HCT116 (cell line): ENCODE results near the gene LSM6. TPM values are rescaled to one million over a fixed set of nuclear protein-coding genes. Genes with fewer than 3 reads are reported as not detected.

ENCODE experiments used
- ATAC-seq: fragments of 200-7000 bp; cut with Tn5 transposase; 2 replicates; pipeline ENCODE4 v1.9.1; 2020; ENCODE audit warnings: mild to moderate bottlenecking, moderate library complexity
- BruUV-seq: library from RNA; stranded (reverse); fragments of 400-500 nt; replicated peaks from 2 replicates; lab custom pipeline; 2021; lab: Mats Ljungman, UMichigan
- CTCF ChIA-PET: fragments of 300-600 bp; sonication (Branson Sonifier 250); formaldehyde crosslinking; loops from one replicate; lab custom pipeline; 2021; ENCODE audit warnings: antibody characterized with exemption; lab: Charles Lee
- POLR2A ChIA-PET: fragments of 300-600, 350-600 bp; sonication (Branson Sonifier 250); formaldehyde crosslinking; loops from one replicate; lab custom pipeline; 2021; ENCODE audit warnings: antibody characterized with exemption; lab: Charles Lee
- RAD21 ChIA-PET, 2 experiments: fragments of 300-600 bp; sonication (Branson Sonifier 250); formaldehyde crosslinking; loops; one replicate each; lab custom pipeline; 2023; ENCODE audit warnings: low total read pairs in 2 of 2; ENCODE audit not compliant: uncharacterized antibody in 2 of 2, unreplicated experiment in 2 of 2, low non-redundant PET in 1 of 2; lab: Charles Lee
- DNase-seq: peaks from one replicate; pipeline ENCODE4 v3.0.0-alpha.2; 2010; ENCODE audit warnings: low read depth, low spot score
- H2AFZ ChIP-seq: fragments of 200-600 bp; shearing (Covaris generic), sonication (generic); 2 replicates; pipeline ENCODE4 v1.6.1; 2017; ENCODE audit warnings: low read depth, mixed run types, mixed read lengths, antibody characterized with exemption, low read length; ENCODE audit not compliant: poor library complexity, severe bottlenecking
- H3K27ac ChIP-seq: 2 replicates; pipeline ENCODE4 v1.5.1; 2012; ENCODE audit warnings: low read depth, low read length
- H3K27me3 ChIP-seq: fragments of 200-600 bp; sonication (generic); 2 replicates; pipeline ENCODE4 v1.6.1; 2016; ENCODE audit warnings: mixed run types, low read length, mixed read lengths; ENCODE audit not compliant: insufficient read depth
- H3K36me3 ChIP-seq, 2 experiments: fragments of 200-500 bp in 1 of 2; fragments of 200-600 bp in 1 of 2; sonication (Bioruptor generic) in 1 of 2; sonication (generic) in 1 of 2; 2 replicates each; pipeline versions ENCODE4 v1.5.1 to v1.6.1; 2014 to 2016; ENCODE audit warnings: low read length in 2 of 2, inconsistent platforms in 1 of 2, mixed read lengths in 1 of 2, mixed run types in 1 of 2; ENCODE audit not compliant: insufficient read depth in 2 of 2, control insufficient read depth in 1 of 2
- H3K4me1 ChIP-seq, 2 experiments: fragments of 200-600 bp in 1 of 2; sonication (generic) in 1 of 2; 2 replicates each; pipeline versions ENCODE4 v1.5.1 to v1.6.1; 2012 to 2017; ENCODE audit warnings: low read length in 2 of 2, inconsistent platforms in 1 of 2, mild to moderate bottlenecking in 1 of 2, mixed read lengths in 1 of 2, mixed run types in 1 of 2, moderate library complexity in 1 of 2; ENCODE audit not compliant: insufficient read depth in 2 of 2, control insufficient read depth in 1 of 2
- H3K4me2 ChIP-seq: fragments of 200-600 bp; sonication (generic); 2 replicates; pipeline ENCODE4 v1.6.1; 2017; ENCODE audit warnings: mixed run types, low read length, mixed read lengths
- H3K4me3 ChIP-seq, 2 experiments: fragments of 200-600 bp in 1 of 2; sonication (generic) in 1 of 2; replicated peaks in 1 of 2; 2 replicates each; pipeline ENCODE4 v1.5.1; 2011 to 2016; ENCODE audit warnings: low read length in 2 of 2, control low read depth in 1 of 2, low read depth in 1 of 2, mild to moderate bottlenecking in 1 of 2, mixed read lengths in 1 of 2, mixed run types in 1 of 2
- H3K79me2 ChIP-seq: fragments of 200-600 bp; sonication (generic); 2 replicates; pipeline ENCODE4 v1.6.1; 2017; ENCODE audit warnings: mild to moderate bottlenecking, mixed run types, low read length, moderate library complexity, mixed read lengths; ENCODE audit not compliant: insufficient read depth
- H3K9ac ChIP-seq: fragments of 200-600 bp; sonication (generic); 2 replicates; pipeline ENCODE4 v1.6.1; 2016; ENCODE audit warnings: low read length, mixed read lengths
- H3K9me2 ChIP-seq: fragments of 200-600 bp; sonication (generic), shearing (Covaris generic); 2 replicates; pipeline ENCODE4 v1.6.1; 2017; ENCODE audit warnings: mixed run types, mild to moderate bottlenecking, moderate library complexity; ENCODE audit not compliant: insufficient read depth
- H3K9me3 ChIP-seq, 2 experiments: fragments of 200-500 bp in 1 of 2; fragments of 200-600 bp in 1 of 2; sonication (Bioruptor generic) in 1 of 2; sonication (generic) in 1 of 2; 2 replicates each; pipeline ENCODE4 v1.6.1; 2014 to 2017; ENCODE audit warnings: low read length in 2 of 2, mixed read lengths in 2 of 2, inconsistent platforms in 1 of 2, low read depth in 1 of 2, mild to moderate bottlenecking in 1 of 2, mixed run types in 1 of 2, moderate library complexity in 1 of 2; ENCODE audit not compliant: control insufficient read depth in 1 of 2, insufficient read depth in 1 of 2
- H4K20me1 ChIP-seq: fragments of 200-600 bp; sonication (generic), shearing (Covaris generic); 2 replicates; pipeline ENCODE4 v1.6.1; 2017; ENCODE audit warnings: mixed run types, mild to moderate bottlenecking, moderate library complexity; ENCODE audit not compliant: insufficient read depth
- CBX3 ChIP-seq: IDR thresholded peaks from 2 replicates; pipeline ENCODE4 v1.6.1; 2012; ENCODE audit warnings: low read depth
- CEBPB ChIP-seq: IDR thresholded peaks from 2 replicates; pipeline ENCODE4 v1.6.1; 2012; ENCODE audit warnings: low read depth
- EGR1 ChIP-seq: IDR thresholded peaks from 2 replicates; pipeline ENCODE4 v1.6.1; 2012; ENCODE audit warnings: low read depth
- ELF1 ChIP-seq: IDR thresholded peaks from 2 replicates; pipeline ENCODE4 v1.6.1; 2012; ENCODE audit warnings: low read depth, borderline replicate concordance
- EZH2phosphoT487 ChIP-seq: fragments of 200-600 bp; IDR thresholded peaks from 2 replicates; pipeline ENCODE4 v1.6.1; 2018; ENCODE audit warnings: antibody characterized with exemption, borderline replicate concordance
- FOSL1 ChIP-seq: IDR thresholded peaks from 2 replicates; pipeline ENCODE4 v1.6.1; 2012; ENCODE audit warnings: low read depth
- POLR2A ChIP-seq: IDR thresholded peaks from 2 replicates; pipeline ENCODE4 v1.7.0; 2011; ENCODE audit warnings: borderline replicate concordance; ENCODE audit not compliant: insufficient read depth, insufficient read length; ENCODE audit errors: extremely low read depth
- POLR2AphosphoS5 ChIP-seq: IDR thresholded peaks from 2 replicates; pipeline ENCODE4 v1.6.1; 2011; ENCODE audit warnings: mild to moderate bottlenecking, low read depth, low read length, moderate library complexity
- RAD21 ChIP-seq: IDR thresholded peaks from 2 replicates; pipeline ENCODE4 v1.6.1; 2012; ENCODE audit warnings: low read depth, mild to moderate bottlenecking
- SIN3A ChIP-seq: IDR thresholded peaks from 2 replicates; pipeline ENCODE4 v1.6.1; 2012; ENCODE audit warnings: low read depth
- SP1 ChIP-seq: IDR thresholded peaks from 2 replicates; pipeline ENCODE4 v1.6.1; 2012; ENCODE audit warnings: low read depth
- TCF7L2 ChIP-seq: IDR thresholded peaks from 2 replicates; pipeline ENCODE4 v1.7.0; 2011; ENCODE audit warnings: borderline replicate concordance, inconsistent platforms; ENCODE audit not compliant: insufficient read depth, insufficient read length; ENCODE audit errors: extremely low read depth
- intact Hi-C: fragments of 100-400 bp; cut with micrococcal nuclease; formaldehyde crosslinking; loops from 2 replicates; pipeline ENCODE4 v1.10.0; 2022
- total RNA-seq: library from RNA; stranded (reverse); gene quantifications from one replicate; pipeline ENCODE4 v1.2.1, GENCODE V29; 2021; ENCODE audit not compliant: unreplicated experiment
- TF ChIP-seq, protein P1 (sequence below), 3 experiments: fragments of 200-600 bp in 1 of 3; sonication (generic) in 1 of 3; IDR thresholded peaks in 2 of 3; conservative IDR thresholded peaks in 1 of 3; 2 replicates each; pipeline ENCODE4 v1.5.1; 2012 to 2017; ENCODE audit warnings: low read depth in 2 of 3, low read length in 2 of 3, antibody characterized with exemption in 1 of 3, borderline replicate concordance in 1 of 3, control low read depth in 1 of 3, mild to moderate bottlenecking in 1 of 3, mixed read lengths in 1 of 3, mixed run types in 1 of 3, moderate library complexity in 1 of 3; ENCODE audit not compliant: insufficient read depth in 1 of 3

LSM6 gene
- total RNA-seq, 1 experiment from 2014 or later: 57.4 TPM

DNA sequence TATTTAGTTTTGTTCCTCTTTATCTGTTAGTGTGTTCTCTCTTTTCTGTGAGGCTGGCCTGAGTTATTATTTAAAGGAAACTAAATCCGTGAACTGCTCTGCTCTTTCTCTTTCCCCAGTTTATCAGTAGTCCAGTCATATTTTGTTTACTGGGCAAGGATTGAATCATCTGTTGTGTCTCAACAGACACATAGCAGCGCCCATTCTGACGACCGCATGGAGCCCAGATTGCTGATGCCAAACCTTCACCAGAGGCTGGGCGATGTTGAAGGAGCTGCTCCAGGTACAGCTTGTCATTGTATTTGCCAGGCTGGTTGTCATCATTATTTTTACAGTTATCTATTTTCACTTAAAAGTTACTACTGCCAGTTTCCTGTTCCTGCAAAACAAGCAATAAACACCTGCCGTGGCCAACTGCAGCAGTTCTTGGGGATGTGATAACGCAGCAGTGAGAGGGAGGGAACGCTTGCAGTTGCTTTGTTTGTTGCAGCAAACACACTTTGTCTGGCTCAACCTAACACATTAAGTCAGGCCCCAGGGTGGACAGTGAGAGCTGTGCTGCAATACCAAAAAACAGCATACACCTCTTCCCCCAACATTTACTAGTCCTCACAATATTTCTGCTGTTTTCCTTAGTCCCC is 48.9 kb downstream of the LSM6 start:
- H3K4me2 ChIP-seq: no peak overlapping the region
- intact Hi-C loops: no loop called here
- DNase-seq (no peak), ATAC-seq (no peak)
- H3K4me1 ChIP-seq: peaks cover 0 to 8% of the 10 kb centered on the region in 2 experiments; a peak in 2 of 4 replicates
- ChIA-PET POLR2A (no interaction called here), RAD21 (no interaction called here), CTCF (no interaction called here)
- H3K4me3 ChIP-seq: no peak overlapping the region
- no peak for TF ChIP-seq POLR2AphosphoS5
- H3K9ac ChIP-seq: no peak overlapping the region
- no peak overlapping the region for H3K27ac ChIP-seq
- H3K27me3 ChIP-seq: no peaks in the 10 kb centered on the region
- H3K36me3 ChIP-seq: no peaks in the 10 kb centered on the region
- H4K20me1 ChIP-seq: no peaks in the 10 kb centered on the region
- H2AFZ ChIP-seq: no peak overlapping the region
- no TSS peak for BruUV-seq
- no peaks in the 10 kb centered on the region for H3K9me2 ChIP-seq
- H3K9me3 ChIP-seq: no peaks in the 10 kb centered on the region
- H3K79me2 ChIP-seq: no peaks in the 10 kb centered on the region

DNA sequence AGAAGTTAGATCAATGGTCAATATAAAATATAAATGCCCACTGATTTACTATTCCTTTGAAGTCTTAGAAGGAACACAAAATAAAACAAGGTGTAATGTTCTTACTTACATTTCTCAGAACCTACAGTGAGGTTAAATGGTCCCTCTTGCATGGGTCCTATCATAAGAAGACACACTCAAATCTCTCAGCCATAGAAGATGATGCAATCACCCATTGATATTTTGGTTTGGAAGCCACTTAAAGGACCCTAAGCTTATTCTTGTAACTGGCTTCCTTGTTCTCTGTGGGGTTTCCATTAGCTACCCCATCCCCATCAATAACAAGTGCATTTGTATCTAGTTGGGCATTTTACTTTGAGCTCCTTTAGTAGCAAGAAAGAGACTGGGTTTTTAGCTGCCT is 53.9 kb downstream of the LSM6 start:
- Histone ChIP-seq H3K4me2 (no peak overlapping the region), H3K9me2 (no peaks in the 10 kb centered on the region), H3K4me3 (no peak overlapping the region), H4K20me1 (no peaks in the 10 kb centered on the region), H3K9ac (no peak overlapping the region), H3K79me2 (no peaks in the 10 kb centered on the region), H2AFZ (no peak overlapping the region), H3K4me1 (peaks cover 0 to 6% of the 10 kb centered on the region in 2 experiments; a peak in 2 of 4 replicates), H3K36me3 (no peaks in the 10 kb centered on the region), H3K27me3 (no peaks in the 10 kb centered on the region), H3K27ac (no peak overlapping the region), H3K9me3 (no peaks in the 10 kb centered on the region)
- TF ChIP-seq ELF1: no peak
- no peak for TF ChIP-seq POLR2A
- TF ChIP-seq SP1: no peak
- no peak for TF ChIP-seq RAD21
- no peak for TF ChIP-seq TCF7L2
- TF ChIP-seq, protein P1, sequence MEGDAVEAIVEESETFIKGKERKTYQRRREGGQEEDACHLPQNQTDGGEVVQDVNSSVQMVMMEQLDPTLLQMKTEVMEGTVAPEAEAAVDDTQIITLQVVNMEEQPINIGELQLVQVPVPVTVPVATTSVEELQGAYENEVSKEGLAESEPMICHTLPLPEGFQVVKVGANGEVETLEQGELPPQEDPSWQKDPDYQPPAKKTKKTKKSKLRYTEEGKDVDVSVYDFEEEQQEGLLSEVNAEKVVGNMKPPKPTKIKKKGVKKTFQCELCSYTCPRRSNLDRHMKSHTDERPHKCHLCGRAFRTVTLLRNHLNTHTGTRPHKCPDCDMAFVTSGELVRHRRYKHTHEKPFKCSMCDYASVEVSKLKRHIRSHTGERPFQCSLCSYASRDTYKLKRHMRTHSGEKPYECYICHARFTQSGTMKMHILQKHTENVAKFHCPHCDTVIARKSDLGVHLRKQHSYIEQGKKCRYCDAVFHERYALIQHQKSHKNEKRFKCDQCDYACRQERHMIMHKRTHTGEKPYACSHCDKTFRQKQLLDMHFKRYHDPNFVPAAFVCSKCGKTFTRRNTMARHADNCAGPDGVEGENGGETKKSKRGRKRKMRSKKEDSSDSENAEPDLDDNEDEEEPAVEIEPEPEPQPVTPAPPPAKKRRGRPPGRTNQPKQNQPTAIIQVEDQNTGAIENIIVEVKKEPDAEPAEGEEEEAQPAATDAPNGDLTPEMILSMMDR (IDR thresholded peaks at IDR 0.05 in 2 of 3, conservative IDR thresholded peaks at IDR 0.05 in 1 of 3; ENCODE audit: borderline replicate concordance in 1 of 3, insufficient read depth in 1 of 3, low read depth in 2 of 3, low read length in 2 of 3): no peak
- TF ChIP-seq CEBPB: no peak
- TF ChIP-seq POLR2AphosphoS5: no peak
- TF ChIP-seq FOSL1: no peak
- TF ChIP-seq SIN3A: no peak
- TF ChIP-seq EGR1: no peak
- no peak for TF ChIP-seq CBX3
- TF ChIP-seq EZH2phosphoT487: no peak
- CTCF ChIA-PET: no interaction called here
- intact Hi-C loops: no loop called here
- RAD21 ChIA-PET: no interaction called here
- BruUV-seq: no TSS peak
- no peak for ATAC-seq
- POLR2A ChIA-PET: no interaction called here
- no peak for DNase-seq
